MM.1S (cell line): ENCODE data around the gene EPM2A.

Experiments used
- EZH2 ChIP-seq: fragments of 300-600 bp; sonication (generic); optimal IDR thresholded peaks from 2 replicates; pipeline ENCODE3; 2017; ENCODE audit warnings: low read depth, mild to moderate bottlenecking, antibody characterized with exemption, low read length, mixed read lengths
- TF ChIP-seq, protein P1 (sequence below): fragments of 300-600 bp; sonication (generic); IDR thresholded peaks from 2 replicates; pipeline ENCODE4 v1.5.1; 2016; ENCODE audit warnings: antibody characterized with exemption, low read length, mixed read lengths

DNA sequence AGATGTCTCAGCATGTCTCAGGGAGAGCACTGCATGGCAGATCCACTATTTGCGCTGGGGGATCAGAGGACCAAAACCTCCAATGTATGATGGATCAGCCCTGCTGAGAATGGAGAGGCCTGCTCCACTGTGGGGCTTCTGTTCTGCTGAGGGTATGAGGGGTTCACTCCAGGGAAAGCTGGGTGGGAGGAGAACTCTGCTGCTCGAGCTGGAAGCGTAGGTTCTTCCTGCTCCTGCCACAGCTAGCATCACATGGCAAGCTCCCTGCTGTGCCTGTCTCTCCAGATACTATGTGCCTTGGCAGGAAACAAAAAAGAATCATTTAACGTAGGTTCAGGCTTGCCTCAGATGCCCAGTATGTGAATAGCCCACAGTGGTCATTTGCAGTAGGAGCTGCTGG lies 105.8 kb downstream of the EPM2A start:
- TF ChIP-seq, protein P1, sequence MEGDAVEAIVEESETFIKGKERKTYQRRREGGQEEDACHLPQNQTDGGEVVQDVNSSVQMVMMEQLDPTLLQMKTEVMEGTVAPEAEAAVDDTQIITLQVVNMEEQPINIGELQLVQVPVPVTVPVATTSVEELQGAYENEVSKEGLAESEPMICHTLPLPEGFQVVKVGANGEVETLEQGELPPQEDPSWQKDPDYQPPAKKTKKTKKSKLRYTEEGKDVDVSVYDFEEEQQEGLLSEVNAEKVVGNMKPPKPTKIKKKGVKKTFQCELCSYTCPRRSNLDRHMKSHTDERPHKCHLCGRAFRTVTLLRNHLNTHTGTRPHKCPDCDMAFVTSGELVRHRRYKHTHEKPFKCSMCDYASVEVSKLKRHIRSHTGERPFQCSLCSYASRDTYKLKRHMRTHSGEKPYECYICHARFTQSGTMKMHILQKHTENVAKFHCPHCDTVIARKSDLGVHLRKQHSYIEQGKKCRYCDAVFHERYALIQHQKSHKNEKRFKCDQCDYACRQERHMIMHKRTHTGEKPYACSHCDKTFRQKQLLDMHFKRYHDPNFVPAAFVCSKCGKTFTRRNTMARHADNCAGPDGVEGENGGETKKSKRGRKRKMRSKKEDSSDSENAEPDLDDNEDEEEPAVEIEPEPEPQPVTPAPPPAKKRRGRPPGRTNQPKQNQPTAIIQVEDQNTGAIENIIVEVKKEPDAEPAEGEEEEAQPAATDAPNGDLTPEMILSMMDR: no peak
- no peak for TF ChIP-seq EZH2
